Tibial nerve (tissue), 4 donors: ENCODE data around the gene GPR22. TPM values are rescaled to one million over a fixed set of nuclear protein-coding genes. Genes with fewer than 3 reads are reported as not detected.

ENCODE experiments used
- DNase-seq, 2 donors: peaks; one replicate each; pipeline ENCODE4 v3.0.0-alpha.2; 2019; ENCODE audit warnings: low spot score in 2 of 2
- H3K27ac ChIP-seq, 4 donors: fragments of 200-600 bp; sonication (generic) in 3 of 4; one replicate each; pipeline ENCODE4 v1.5.1; 2017 to 2019; ENCODE audit warnings: mild to moderate bottlenecking in 1 of 4
- H3K27me3 ChIP-seq, 2 donors: fragments of 200-600 bp; sonication (generic) in 1 of 2; one replicate each; pipeline versions ENCODE4 v1.5.1 to v1.6.0; 2017 to 2019
- H3K36me3 ChIP-seq, 3 donors: fragments of 200-600 bp; sonication (generic); one replicate each; pipeline ENCODE4 v1.5.1; 2018 to 2019
- H3K4me1 ChIP-seq, 4 donors: fragments of 200-600 bp; sonication (generic) in 3 of 4; one replicate each; pipeline ENCODE4 v1.5.1; 2017 to 2019
- H3K4me3 ChIP-seq, 4 donors: fragments of 200-600 bp; sonication (generic) in 3 of 4; one replicate each; pipeline ENCODE4 v1.5.1; 2017 to 2019; ENCODE audit warnings: mild to moderate bottlenecking in 1 of 4, moderate library complexity in 1 of 4
- H3K9me3 ChIP-seq, 4 donors: fragments of 200-600 bp; sonication (generic) in 3 of 4; one replicate each; pipeline ENCODE4 v1.5.1; 2017 to 2019
- CTCF ChIP-seq, 5 experiments: fragments of 200-600 bp in 3 of 5; fragments of 450-650 bp in 2 of 5; sonication (generic) in 3 of 5; IDR thresholded peaks; one replicate each; pipeline ENCODE4 v1.5.1; 2016 to 2019; ENCODE audit warnings: antibody characterized with exemption in 5 of 5, mild to moderate bottlenecking in 3 of 5, moderate library complexity in 2 of 5
- EP300 ChIP-seq, 2 donors: sonication (generic); formaldehyde crosslinking; IDR thresholded peaks; one replicate each; pipeline ENCODE4 v1.6.1; 2017; ENCODE audit warnings: antibody characterized with exemption in 2 of 2, mild to moderate bottlenecking in 1 of 2
- POLR2A ChIP-seq, 2 donors: fragments of 450-650 bp; IDR thresholded peaks; one replicate each; pipeline ENCODE4 v1.6.1; 2017; ENCODE audit warnings: antibody characterized with exemption in 2 of 2, mild to moderate bottlenecking in 2 of 2, moderate library complexity in 2 of 2
- WGBS, 2 donors: methylation state at CpG; one replicate each; pipeline ENCODE4 v1.1.5; 2018; 5-methylcytosine and 5-hydroxymethylcytosine counted together
- total RNA-seq, 4 donors: library from RNA; depleted of rRNA; stranded (reverse); fragments of >200 nt; gene quantifications; one replicate each; pipeline ENCODE4 v1.1.0, GENCODE V29; 2016

GPR22 gene
- not detected for total RNA-seq

GRCh38 chr7:107469929-107470328, at the start of gene GPR22:
TSS of gene GPR22 (plus strand) at chr7:107470057. CDS start at chr7:107474061, 4,004 bp downstream.
- Histone ChIP-seq H3K9me3 (no peaks in the 10 kb centered on the region), H3K4me3 (no peak within 1 kb of the TSS), H3K27me3 (no peaks in the 10 kb centered on the region), H3K27ac (no peak within 1 kb of the TSS), H3K36me3 (no peaks in the 10 kb centered on the region), H3K4me1 (peaks cover 0 to 24% (median 0%) of the 10 kb centered on the region in 4 donors)
- TF ChIP-seq POLR2A (IDR thresholded peaks at IDR 0.05), result no peak
- no peak for TF ChIP-seq EP300 (IDR thresholded peaks at IDR 0.05)
- TF ChIP-seq CTCF (IDR thresholded peaks at IDR 0.05), result no peak
- WGBS, 2 donors, result 56 to 64% methylated on average over 4 of the region's 4 CpGs
- DNase-seq, result no peak

- TF ChIP-seq POLR2A (IDR thresholded peaks at IDR 0.05), result no peak
- TF ChIP-seq EP300 (IDR thresholded peaks at IDR 0.05), result no peak
- no peak for TF ChIP-seq CTCF (IDR thresholded peaks at IDR 0.05)
- Histone ChIP-seq H3K9me3 (peaks cover 0 to 5% (median 0%) of the 10 kb centered on the region in 4 donors), H3K27ac (no peak overlapping the region), H3K27me3 (no peaks in the 10 kb centered on the region), H3K36me3 (peaks cover 0 to 15% (median 0%) of the 10 kb centered on the region in 3 donors), H3K4me3 (no peak overlapping the region), H3K4me1 (no peaks in the 10 kb centered on the region)
- 64% methylated on average over 5 of the region's 5 CpGs for WGBS, 2 donors
- no peak for DNase-seq
Measured at GRCh38 chr7:107427462-107427861, 42.4 kb upstream of the GPR22 start.

GRCh38 chr7:107428642-107429041, 41.2 kb upstream of the GPR22 start:
- H3K4me1 ChIP-seq, result no peaks in the 10 kb centered on the region
- no peaks in the 10 kb centered on the region for H3K27me3 ChIP-seq
- 94 to 95% methylated on average over 1 of the region's 1 CpG for WGBS, 2 donors
- peaks cover 0 to 11% (median 0%) of the 10 kb centered on the region in 4 donors for H3K9me3 ChIP-seq
- H3K4me3 ChIP-seq, result no peak overlapping the region
- H3K36me3 ChIP-seq, result peaks cover 0 to 15% (median 0%) of the 10 kb centered on the region in 3 donors
- no peak for DNase-seq
- no peak overlapping the region for H3K27ac ChIP-seq
- TF ChIP-seq CTCF (IDR thresholded peaks at IDR 0.05), result no peak
- TF ChIP-seq EP300 (IDR thresholded peaks at IDR 0.05), result no peak
- TF ChIP-seq POLR2A (IDR thresholded peaks at IDR 0.05), result no peak

GRCh38 chr7:107430057-107430456, 39.8 kb upstream of the GPR22 start:
- TF ChIP-seq EP300 (IDR thresholded peaks at IDR 0.05) (no peak), CTCF (IDR thresholded peaks at IDR 0.05) (no peak), POLR2A (IDR thresholded peaks at IDR 0.05) (no peak)
- Histone ChIP-seq H3K36me3 (peaks cover 0 to 15% (median 0%) of the 10 kb centered on the region in 3 donors), H3K4me1 (no peaks in the 10 kb centered on the region), H3K27me3 (no peaks in the 10 kb centered on the region), H3K4me3 (no peak overlapping the region), H3K27ac (no peak overlapping the region), H3K9me3 (peaks cover 0 to 12% (median 0%) of the 10 kb centered on the region in 4 donors)
- DNase-seq, result no peak

GRCh38 chr7:107432261-107432660, 37.6 kb upstream of the GPR22 start:
- Histone ChIP-seq H3K4me3 (no peak overlapping the region), H3K9me3 (peaks cover 0 to 15% (median 0%) of the 10 kb centered on the region in 4 donors), H3K27ac (no peak overlapping the region), H3K4me1 (no peaks in the 10 kb centered on the region), H3K27me3 (no peaks in the 10 kb centered on the region), H3K36me3 (peaks cover 0 to 10% (median 0%) of the 10 kb centered on the region in 3 donors)
- no peak for DNase-seq
- WGBS, 2 donors, result 80 to 86% methylated on average over 1 of the region's 1 CpG
- no peak for TF ChIP-seq CTCF (IDR thresholded peaks at IDR 0.05)
- no peak for TF ChIP-seq EP300 (IDR thresholded peaks at IDR 0.05)
- no peak for TF ChIP-seq POLR2A (IDR thresholded peaks at IDR 0.05)
